ENCODE data around the gene MOCS1. TPM values are rescaled to one million over a fixed set of nuclear protein-coding genes. Genes with fewer than 3 reads are reported as not detected.

The MOCS1 gene
- total RNA-seq, 4 donors from 2014 or later, result 26.4 to 61.7 (median 38.4) TPM

DNA sequence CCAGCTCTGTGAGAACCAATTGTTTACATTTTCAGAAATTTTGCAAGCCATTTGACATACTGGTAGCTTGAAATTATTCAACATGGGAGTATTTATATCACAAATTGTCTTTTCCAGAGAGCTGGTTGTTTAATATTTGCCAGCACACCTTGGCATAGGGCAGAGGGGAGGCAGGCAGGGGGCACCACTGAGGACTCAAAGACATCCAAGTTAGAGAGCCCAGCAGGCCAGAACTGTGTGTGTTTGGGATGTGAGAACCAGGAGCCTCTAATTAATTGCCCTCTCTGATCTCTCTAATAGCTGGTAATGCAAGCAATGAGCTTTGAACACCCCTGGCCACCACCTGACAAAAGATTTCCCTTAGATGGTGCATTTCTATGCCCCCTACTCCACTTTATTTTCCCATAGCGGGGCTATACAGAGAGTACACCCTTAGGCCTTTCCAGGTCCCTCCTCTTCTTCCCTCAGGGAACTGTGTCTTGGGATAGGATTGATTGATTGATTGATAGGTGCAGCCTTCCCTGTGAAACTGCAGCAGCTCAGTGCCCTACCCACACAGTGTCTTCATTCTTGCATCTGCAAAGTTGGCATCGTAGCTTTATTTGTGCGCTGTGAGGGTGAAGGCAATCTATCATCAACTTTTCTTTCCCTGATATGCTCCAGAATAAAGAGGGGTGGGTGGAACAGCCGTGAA lies 29.2 kb downstream of the MOCS1 start:
- no peak for DNase-seq
- intact Hi-C loops (cut with DNase I; ENCODE audit: low total_unique reads) (no loop called here), in situ Hi-C loops (cut with MboI; ENCODE audit: low sequenced_read_pairs in 4 of 4) (no loop called here)
- H3K27me3 ChIP-seq, result no peaks in the 10 kb centered on the region
- TF ChIP-seq, protein P1, sequence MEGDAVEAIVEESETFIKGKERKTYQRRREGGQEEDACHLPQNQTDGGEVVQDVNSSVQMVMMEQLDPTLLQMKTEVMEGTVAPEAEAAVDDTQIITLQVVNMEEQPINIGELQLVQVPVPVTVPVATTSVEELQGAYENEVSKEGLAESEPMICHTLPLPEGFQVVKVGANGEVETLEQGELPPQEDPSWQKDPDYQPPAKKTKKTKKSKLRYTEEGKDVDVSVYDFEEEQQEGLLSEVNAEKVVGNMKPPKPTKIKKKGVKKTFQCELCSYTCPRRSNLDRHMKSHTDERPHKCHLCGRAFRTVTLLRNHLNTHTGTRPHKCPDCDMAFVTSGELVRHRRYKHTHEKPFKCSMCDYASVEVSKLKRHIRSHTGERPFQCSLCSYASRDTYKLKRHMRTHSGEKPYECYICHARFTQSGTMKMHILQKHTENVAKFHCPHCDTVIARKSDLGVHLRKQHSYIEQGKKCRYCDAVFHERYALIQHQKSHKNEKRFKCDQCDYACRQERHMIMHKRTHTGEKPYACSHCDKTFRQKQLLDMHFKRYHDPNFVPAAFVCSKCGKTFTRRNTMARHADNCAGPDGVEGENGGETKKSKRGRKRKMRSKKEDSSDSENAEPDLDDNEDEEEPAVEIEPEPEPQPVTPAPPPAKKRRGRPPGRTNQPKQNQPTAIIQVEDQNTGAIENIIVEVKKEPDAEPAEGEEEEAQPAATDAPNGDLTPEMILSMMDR (IDR thresholded peaks at IDR 0.05 in 4 of 5, conservative IDR thresholded peaks at IDR 0.05 in 1 of 5), result peak in 1 of 5 experiments; percentile 5
- no peak for TF ChIP-seq POLR2A (IDR thresholded peaks at IDR 0.05)
- H3K4me3 ChIP-seq, result no peak overlapping the region
- H3K9me3 ChIP-seq, result no peaks in the 10 kb centered on the region
- H3K36me3 ChIP-seq, result peaks cover 0 to 41% of the 10 kb centered on the region in 2 donors
- peak overlapping the region in 1 of 4 donors; percentile 5 for H3K27ac ChIP-seq
- ATAC-seq, result no peak
- H3K4me1 ChIP-seq, result no peaks in the 10 kb centered on the region

DNA sequence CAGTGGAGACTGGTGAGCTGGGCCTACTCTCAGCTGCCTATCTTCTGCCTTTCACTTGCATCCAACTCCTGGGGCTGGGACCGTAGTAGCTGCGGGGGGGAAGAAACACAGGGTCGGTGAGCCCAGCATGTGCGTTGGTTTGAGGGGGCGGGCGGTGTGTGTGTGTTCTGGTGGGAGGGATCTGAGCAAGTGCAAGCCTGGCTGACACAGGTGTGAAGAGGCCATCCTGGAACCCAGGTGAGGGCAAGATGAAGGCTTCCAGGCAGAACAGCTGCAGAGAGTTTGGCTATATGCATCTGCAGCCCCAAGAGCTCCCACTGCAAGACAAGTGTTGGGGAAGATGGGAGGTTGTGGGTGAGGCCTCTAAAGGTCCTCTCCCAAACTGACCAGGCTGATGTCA lies 30.6 kb downstream of the MOCS1 start:
- no peak for TF ChIP-seq POLR2A (IDR thresholded peaks at IDR 0.05)
- TF ChIP-seq, protein P1 (IDR thresholded peaks at IDR 0.05 in 4 of 5, conservative IDR thresholded peaks at IDR 0.05 in 1 of 5), result no peak
- DNase-seq, result no peak
- H3K27me3 ChIP-seq, result no peaks in the 10 kb centered on the region
- H3K27ac ChIP-seq, result no peak overlapping the region
- ATAC-seq, result no peak
- intact Hi-C loops (cut with DNase I; ENCODE audit: low total_unique reads), result no loop called here
- H3K36me3 ChIP-seq, result peaks cover 0 to 33% of the 10 kb centered on the region in 2 donors
- in situ Hi-C loops (cut with MboI; ENCODE audit: low sequenced_read_pairs in 4 of 4), result no loop called here
- H3K4me1 ChIP-seq, result no peaks in the 10 kb centered on the region
- no peaks in the 10 kb centered on the region for H3K9me3 ChIP-seq
- no peak overlapping the region for H3K4me3 ChIP-seq

DNA sequence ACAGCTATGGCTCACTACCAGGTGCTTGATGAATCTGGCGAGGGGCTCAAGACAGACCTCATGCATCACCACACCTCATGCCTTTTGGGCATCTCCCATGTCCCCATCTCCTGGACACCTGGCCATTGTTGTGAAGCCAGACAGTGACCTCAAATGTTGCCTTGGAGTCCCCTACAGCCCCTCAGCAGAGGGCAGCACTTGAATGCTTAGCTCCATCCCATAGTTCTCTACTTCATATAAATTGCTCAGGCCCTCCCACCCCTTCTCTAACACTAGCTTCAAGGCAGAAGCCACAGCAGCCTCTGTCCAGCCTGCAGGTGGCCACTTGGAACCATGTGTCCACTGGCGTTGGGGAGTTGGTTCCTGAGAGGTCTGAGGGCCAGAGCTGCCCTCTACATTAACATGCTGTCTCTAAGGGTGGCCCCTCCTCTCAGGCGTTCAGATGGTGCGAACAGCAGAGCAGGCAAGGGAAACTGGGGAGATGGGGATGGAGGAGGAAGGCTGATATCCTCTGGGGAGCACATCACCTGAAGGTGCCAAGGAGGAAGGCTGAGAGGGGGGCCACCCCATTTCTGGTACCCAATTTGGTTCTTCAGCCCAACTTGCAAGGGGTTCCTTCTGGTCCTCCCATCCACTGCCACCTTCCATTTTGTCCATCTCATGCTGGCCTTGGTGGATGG lies 31.3 kb downstream of the MOCS1 start:
- H3K9me3 ChIP-seq, result no peaks in the 10 kb centered on the region
- DNase-seq (no peak), ATAC-seq (no peak)
- intact Hi-C loops (cut with DNase I; ENCODE audit: low total_unique reads) (no loop called here), in situ Hi-C loops (cut with MboI; ENCODE audit: low sequenced_read_pairs in 4 of 4) (no loop called here)
- TF ChIP-seq, protein P1 (IDR thresholded peaks at IDR 0.05 in 4 of 5, conservative IDR thresholded peaks at IDR 0.05 in 1 of 5), result no peak
- no peak for TF ChIP-seq POLR2A (IDR thresholded peaks at IDR 0.05)
- H3K4me1 ChIP-seq, result no peaks in the 10 kb centered on the region
- H3K36me3 ChIP-seq, result peaks cover 0 to 31% of the 10 kb centered on the region in 2 donors
- no peak overlapping the region for H3K27ac ChIP-seq
- H3K27me3 ChIP-seq, result no peaks in the 10 kb centered on the region
- H3K4me3 ChIP-seq, result no peak overlapping the region

DNA sequence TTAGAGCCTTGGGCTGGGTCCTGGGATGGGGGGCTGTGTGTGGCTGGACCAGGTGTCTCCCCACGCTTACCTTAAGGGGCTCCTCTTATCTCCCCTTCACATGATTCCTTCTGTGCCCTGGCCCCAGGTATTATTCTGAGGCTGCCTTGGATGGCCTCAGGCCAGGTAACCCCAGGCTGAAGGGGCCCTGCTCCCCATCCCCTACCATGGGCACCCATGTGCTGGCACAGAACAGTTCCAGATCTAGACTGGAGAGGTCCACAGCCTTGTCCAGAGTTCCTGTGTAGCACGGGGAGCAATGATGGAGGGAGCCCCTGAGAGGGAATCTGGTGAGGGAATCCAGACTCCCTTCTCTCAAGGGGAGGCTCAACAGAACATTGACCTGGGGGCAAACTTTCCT lies 32.1 kb downstream of the MOCS1 start:
- Histone ChIP-seq H3K4me1 (no peaks in the 10 kb centered on the region), H3K36me3 (peaks cover 0 to 39% of the 10 kb centered on the region in 2 donors), H3K27ac (no peak overlapping the region), H3K4me3 (no peak overlapping the region), H3K27me3 (no peaks in the 10 kb centered on the region), H3K9me3 (no peaks in the 10 kb centered on the region)
- TF ChIP-seq, protein P1 (IDR thresholded peaks at IDR 0.05 in 4 of 5, conservative IDR thresholded peaks at IDR 0.05 in 1 of 5), result no peak
- TF ChIP-seq POLR2A (IDR thresholded peaks at IDR 0.05), result no peak
- intact Hi-C loops (cut with DNase I; ENCODE audit: low total_unique reads) (no loop called here), in situ Hi-C loops (cut with MboI; ENCODE audit: low sequenced_read_pairs in 4 of 4) (no loop called here)
- no peak for ATAC-seq
- no peak for DNase-seq
